HepG2 (cell line): ENCODE measurements around the gene CD24. TPM values are rescaled to one million over a fixed set of nuclear protein-coding genes. Genes with fewer than 3 reads are reported as not detected.

Source experiments
- ELF3 ChIP-seq: IDR thresholded peaks from 2 replicates; pipeline ENCODE4 v1.6.1; 2016; ENCODE audit warnings: missing genetic modification reagents, missing compliant biosample characterization
- ESRRA ChIP-seq: sonication (generic); formaldehyde crosslinking; IDR thresholded peaks from 2 replicates; pipeline ENCODE4 v1.5.1; 2020; ENCODE audit warnings: mild to moderate bottlenecking, low read depth, missing genetic modification reagents
- HDAC2 ChIP-seq: sonication (generic); formaldehyde crosslinking; IDR thresholded peaks from 2 replicates; pipeline ENCODE4 v1.4.0; 2020; ENCODE audit warnings: missing genetic modification reagents
- ISX ChIP-seq: sonication (generic); formaldehyde crosslinking; conservative IDR thresholded peaks from 2 replicates; pipeline ENCODE4 v1.5.0; 2020; ENCODE audit warnings: missing genetic modification reagents
- KDM2A ChIP-seq: sonication (generic); formaldehyde crosslinking; IDR thresholded peaks from 2 replicates; pipeline ENCODE4 v1.4.0; 2020; ENCODE audit warnings: low read depth, missing genetic modification reagents, borderline replicate concordance
- MYC ChIP-seq: sonication (generic); formaldehyde crosslinking; IDR thresholded peaks from 2 replicates; pipeline ENCODE4 v1.9.0; 2021; ENCODE audit warnings: missing genetic modification reagents, borderline replicate concordance
- RARA ChIP-seq: IDR thresholded peaks from 2 replicates; pipeline ENCODE4 v1.6.1; 2016; ENCODE audit warnings: missing genetic modification reagents, missing compliant biosample characterization
- RXRB ChIP-seq: IDR thresholded peaks from 2 replicates; pipeline ENCODE4 v1.6.1; 2016; ENCODE audit warnings: borderline replicate concordance, missing genetic modification reagents, missing compliant biosample characterization
- TSC22D2 ChIP-seq: sonication (generic); formaldehyde crosslinking; IDR thresholded peaks from 2 replicates; pipeline ENCODE4 v1.5.1; 2020; ENCODE audit warnings: missing genetic modification reagents, mild to moderate bottlenecking, borderline replicate concordance
- ZNF44 ChIP-seq: sonication (generic); formaldehyde crosslinking; IDR thresholded peaks from 2 replicates; pipeline ENCODE4 v1.5.1; 2020; ENCODE audit warnings: mild to moderate bottlenecking, missing genetic modification reagents
- ZNF558 ChIP-seq: sonication (generic); formaldehyde crosslinking; IDR thresholded peaks from 2 replicates; pipeline ENCODE4 v1.9.0; 2022; ENCODE audit warnings: mild to moderate bottlenecking, missing genetic modification reagents, borderline replicate concordance
- polyA plus RNA-seq, 8 experiments: library from polyadenylated mRNA; depleted of rRNA in 3 of 8; stranded (reverse) in 7 of 8; unstranded in 1 of 8; fragments of >200 nt; fragmentation: Illumina TruSeq in 4 of 8; extraction: Trizol in 4 of 8; gene quantifications; 2 replicates each; pipeline versions ENCODE4 v1.2.1 to v1.2.3, GENCODE V29; 2011 to 2016; ENCODE audit warnings: low read depth in 4 of 8, missing spikeins in 1 of 8, mixed read lengths in 1 of 8; ENCODE audit not compliant: insufficient read depth in 1 of 8
- total RNA-seq, 5 experiments: library from RNA; depleted of rRNA; stranded (reverse); fragments of >200 nt; fragmentation: Illumina TruSeq; extraction: Trizol; gene quantifications; 2 replicates each; pipeline ENCODE4 v1.2.3, GENCODE V29; 2016; ENCODE audit warnings: low read depth in 1 of 5
- TF ChIP-seq, protein P1 (sequence below): IDR thresholded peaks from 2 replicates; pipeline ENCODE4 v1.6.1; 2018; ENCODE audit warnings: missing genetic modification reagents, mild to moderate bottlenecking, missing compliant biosample characterization
- TF ChIP-seq, protein P2 (sequence below): IDR thresholded peaks from 2 replicates; pipeline ENCODE4 v1.6.1; 2016; ENCODE audit warnings: low read depth
- TF ChIP-seq, protein P3 (sequence below): sonication (generic); formaldehyde crosslinking; IDR thresholded peaks from 2 replicates; pipeline ENCODE4 v1.4.0; 2020; ENCODE audit warnings: missing genetic modification reagents, borderline replicate concordance

Gene CD24
- total and polyA plus RNA-seq, 2 of the 13 experiments (the other 11 are each of a cell fraction or from before 2014, with no cell fraction given): 11.3 to 30.5 TPM

DNA sequence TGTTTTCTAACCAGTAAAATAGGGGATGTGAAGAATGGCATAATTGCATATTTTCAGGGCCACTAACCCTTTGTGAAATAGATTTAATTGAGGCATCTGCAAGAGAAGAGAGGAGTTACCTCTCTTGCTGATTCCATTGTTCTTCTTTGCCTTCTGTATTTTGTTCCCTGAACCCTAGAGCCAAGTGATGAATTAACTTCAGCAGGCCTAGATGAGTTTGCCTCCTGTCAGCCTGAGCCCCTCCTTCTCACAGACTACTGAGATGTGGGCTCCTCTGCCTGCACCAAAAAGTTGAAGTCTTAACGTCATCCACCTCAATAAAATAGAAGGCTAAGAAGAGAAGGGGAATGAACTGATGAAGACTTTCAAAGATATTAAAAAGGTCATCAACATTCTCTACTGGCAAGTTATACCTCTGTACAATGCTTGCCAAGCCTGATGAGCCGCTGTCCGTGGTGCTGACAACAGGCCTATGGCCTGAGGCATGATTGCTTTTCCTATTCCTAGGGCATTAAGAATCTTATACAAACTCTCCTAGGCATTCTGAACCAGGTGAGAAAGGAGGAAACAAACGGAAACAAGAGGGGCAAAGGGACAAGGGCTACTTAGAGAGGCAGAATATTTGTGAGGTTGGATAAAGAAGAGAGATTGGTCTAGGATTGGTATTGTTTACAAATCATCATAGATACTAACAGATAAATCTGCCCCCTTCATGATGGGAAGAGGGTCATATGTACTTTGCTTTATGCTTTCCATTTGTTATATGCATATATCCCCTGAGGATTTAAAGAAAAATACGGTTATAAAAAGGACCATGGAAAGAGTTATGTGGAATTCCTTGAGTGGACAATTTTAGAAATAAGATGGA, 46.8 kb downstream of the CD24 start (continued):
- TF ChIP-seq, protein P1, sequence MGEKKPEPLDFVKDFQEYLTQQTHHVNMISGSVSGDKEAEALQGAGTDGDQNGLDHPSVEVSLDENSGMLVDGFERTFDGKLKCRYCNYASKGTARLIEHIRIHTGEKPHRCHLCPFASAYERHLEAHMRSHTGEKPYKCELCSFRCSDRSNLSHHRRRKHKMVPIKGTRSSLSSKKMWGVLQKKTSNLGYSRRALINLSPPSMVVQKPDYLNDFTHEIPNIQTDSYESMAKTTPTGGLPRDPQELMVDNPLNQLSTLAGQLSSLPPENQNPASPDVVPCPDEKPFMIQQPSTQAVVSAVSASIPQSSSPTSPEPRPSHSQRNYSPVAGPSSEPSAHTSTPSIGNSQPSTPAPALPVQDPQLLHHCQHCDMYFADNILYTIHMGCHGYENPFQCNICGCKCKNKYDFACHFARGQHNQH (CRISPR knock-in tag): peak; percentile 17; the same call in 1 of the 2 replicates
- TF ChIP-seq ESRRA: no peak
- 0 out of 2 replicates have a peak, but pooled peaks have one; percentile 52 for TF ChIP-seq ISX
- TF ChIP-seq, protein P2, sequence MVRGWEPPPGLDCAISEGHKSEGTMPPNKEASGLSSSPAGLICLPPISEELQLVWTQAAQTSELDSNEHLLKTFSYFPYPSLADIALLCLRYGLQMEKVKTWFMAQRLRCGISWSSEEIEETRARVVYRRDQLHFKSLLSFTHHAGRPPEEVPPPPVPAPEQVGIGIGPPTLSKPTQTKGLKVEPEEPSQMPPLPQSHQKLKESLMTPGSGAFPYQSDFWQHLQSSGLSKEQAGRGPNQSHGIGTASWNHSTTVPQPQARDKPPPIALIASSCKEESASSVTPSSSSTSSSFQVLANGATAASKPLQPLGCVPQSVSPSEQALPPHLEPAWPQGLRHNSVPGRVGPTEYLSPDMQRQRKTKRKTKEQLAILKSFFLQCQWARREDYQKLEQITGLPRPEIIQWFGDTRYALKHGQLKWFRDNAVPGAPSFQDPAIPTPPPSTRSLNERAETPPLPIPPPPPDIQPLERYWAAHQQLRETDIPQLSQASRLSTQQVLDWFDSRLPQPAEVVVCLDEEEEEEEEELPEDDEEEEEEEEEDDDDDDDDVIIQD: 0 out of 2 replicates have a peak, but pooled peaks have one; percentile 49
- TF ChIP-seq ZNF558 (CRISPR knock-in tag): peak; percentile 33; the same call in 1 of the 2 replicates
- TF ChIP-seq, protein P3, sequence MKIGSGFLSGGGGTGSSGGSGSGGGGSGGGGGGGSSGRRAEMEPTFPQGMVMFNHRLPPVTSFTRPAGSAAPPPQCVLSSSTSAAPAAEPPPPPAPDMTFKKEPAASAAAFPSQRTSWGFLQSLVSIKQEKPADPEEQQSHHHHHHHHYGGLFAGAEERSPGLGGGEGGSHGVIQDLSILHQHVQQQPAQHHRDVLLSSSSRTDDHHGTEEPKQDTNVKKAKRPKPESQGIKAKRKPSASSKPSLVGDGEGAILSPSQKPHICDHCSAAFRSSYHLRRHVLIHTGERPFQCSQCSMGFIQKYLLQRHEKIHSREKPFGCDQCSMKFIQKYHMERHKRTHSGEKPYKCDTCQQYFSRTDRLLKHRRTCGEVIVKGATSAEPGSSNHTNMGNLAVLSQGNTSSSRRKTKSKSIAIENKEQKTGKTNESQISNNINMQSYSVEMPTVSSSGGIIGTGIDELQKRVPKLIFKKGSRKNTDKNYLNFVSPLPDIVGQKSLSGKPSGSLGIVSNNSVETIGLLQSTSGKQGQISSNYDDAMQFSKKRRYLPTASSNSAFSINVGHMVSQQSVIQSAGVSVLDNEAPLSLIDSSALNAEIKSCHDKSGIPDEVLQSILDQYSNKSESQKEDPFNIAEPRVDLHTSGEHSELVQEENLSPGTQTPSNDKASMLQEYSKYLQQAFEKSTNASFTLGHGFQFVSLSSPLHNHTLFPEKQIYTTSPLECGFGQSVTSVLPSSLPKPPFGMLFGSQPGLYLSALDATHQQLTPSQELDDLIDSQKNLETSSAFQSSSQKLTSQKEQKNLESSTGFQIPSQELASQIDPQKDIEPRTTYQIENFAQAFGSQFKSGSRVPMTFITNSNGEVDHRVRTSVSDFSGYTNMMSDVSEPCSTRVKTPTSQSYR (CRISPR knock-in tag): peak; percentile 45; the same call in 1 of the 2 replicates
- peak; percentile 50; the same call in 1 of the 2 replicates for TF ChIP-seq ELF3 (CRISPR knock-in tag)
- TF ChIP-seq TSC22D2 (CRISPR knock-in tag): peak; percentile 95; the same call in 1 of the 2 replicates
- peak; percentile 69; the same call in 1 of the 2 replicates for TF ChIP-seq HDAC2 (CRISPR knock-in tag)
- peak; percentile 59 for TF ChIP-seq RARA (CRISPR knock-in tag)
- TF ChIP-seq ZNF44 (CRISPR knock-in tag): no peak
- no peak for TF ChIP-seq MYC (CRISPR knock-in tag)
- 0 out of 2 replicates have a peak, but pooled peaks have one; percentile 26 for TF ChIP-seq KDM2A (CRISPR knock-in tag)
- peak; percentile 56; the same call in 1 of the 2 replicates for TF ChIP-seq RXRB (CRISPR knock-in tag)
